Fibroblast of lung (primary cell): ENCODE measurements around the gene C1orf116.

Source experiments
- CTCF ChIP-seq, 2 donors: IDR thresholded peaks in 1 of 2; conservative IDR thresholded peaks in 1 of 2; 1 replicate in 1 of 2; 2 replicates in 1 of 2; pipeline ENCODE4 v1.5.1; 2011 to 2012; ENCODE audit warnings: low read length in 2 of 2, control low read depth in 1 of 2, inconsistent platforms in 1 of 2, low read depth in 1 of 2, mild to moderate bottlenecking in 1 of 2
- EZH2 ChIP-seq: IDR thresholded peaks from 2 replicates; pipeline ENCODE4 v1.5.1; 2012; ENCODE audit warnings: low read length, control low read depth, mild to moderate bottlenecking; ENCODE audit errors: missing control alignments

DNA sequence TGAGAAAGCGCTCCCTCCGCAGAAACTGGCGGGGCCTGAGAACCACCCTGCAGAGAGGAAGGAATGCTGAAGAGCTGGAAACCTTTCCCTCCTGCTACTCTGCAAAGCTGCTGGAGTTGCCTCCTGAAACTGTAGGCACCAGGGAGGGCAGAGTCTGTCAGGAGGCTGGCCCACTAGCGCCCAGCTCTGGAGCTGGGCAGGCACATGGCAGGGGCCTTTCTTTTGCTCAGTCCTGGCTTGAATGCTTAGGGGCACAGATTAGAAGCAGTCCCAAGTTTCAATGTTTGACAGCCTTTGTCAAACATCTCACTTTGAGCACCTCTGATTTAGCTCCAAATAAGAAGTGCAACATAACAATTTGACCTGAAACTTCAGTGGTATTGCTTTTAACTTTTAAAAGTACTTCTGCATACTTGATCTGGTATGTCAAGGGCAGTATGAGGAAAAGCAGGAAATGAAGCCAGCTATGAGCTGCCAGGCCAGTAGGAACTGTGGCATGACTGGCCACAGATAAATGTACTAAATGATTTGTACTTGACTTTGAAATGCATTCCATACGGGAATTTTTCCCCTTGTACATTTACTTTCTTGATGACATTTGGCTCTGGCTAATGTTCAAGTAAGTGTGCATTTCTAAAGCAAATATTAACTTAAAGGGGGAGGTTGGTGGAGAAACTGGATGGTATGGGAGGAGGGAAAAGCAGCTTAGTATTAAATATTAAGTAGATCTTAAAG, 7.2 kb downstream of the C1orf116 start:
- TF ChIP-seq CTCF (conservative IDR thresholded peaks at IDR 0.05 in 1 of 2, IDR thresholded peaks at IDR 0.05 in 1 of 2; ENCODE audit: low read depth in 1 of 2, low read length in 2 of 2) (no peak), EZH2 (no peak)
